ENCODE data around the gene MMP24.
"Not testable (repeated sequence)": the region's sequence is repeated elsewhere in the genome, so short reads cannot be mapped to it uniquely, and the experiment has no call there.

MMP24 gene

DNA sequence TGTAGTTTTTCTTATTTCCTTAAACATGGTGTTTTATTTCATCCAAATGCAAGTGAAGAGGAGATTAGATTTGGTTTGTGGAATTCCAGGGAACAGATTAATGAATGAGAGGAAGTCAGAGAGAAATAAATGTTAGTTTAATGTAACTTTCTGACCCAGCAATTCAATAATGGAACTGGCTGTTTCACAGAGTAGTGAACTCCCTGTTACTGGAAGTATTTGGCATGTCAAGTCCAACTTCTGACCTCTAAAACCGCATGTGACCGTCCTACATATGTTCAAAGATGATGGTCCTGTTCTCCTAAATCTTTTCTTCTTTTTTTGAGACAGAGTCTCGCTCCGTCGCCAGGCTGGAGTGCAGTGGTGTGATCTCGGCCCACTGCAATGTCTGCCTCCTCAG, 35.9 kb upstream of the MMP24 start:
- TF ChIP-seq, protein P1, sequence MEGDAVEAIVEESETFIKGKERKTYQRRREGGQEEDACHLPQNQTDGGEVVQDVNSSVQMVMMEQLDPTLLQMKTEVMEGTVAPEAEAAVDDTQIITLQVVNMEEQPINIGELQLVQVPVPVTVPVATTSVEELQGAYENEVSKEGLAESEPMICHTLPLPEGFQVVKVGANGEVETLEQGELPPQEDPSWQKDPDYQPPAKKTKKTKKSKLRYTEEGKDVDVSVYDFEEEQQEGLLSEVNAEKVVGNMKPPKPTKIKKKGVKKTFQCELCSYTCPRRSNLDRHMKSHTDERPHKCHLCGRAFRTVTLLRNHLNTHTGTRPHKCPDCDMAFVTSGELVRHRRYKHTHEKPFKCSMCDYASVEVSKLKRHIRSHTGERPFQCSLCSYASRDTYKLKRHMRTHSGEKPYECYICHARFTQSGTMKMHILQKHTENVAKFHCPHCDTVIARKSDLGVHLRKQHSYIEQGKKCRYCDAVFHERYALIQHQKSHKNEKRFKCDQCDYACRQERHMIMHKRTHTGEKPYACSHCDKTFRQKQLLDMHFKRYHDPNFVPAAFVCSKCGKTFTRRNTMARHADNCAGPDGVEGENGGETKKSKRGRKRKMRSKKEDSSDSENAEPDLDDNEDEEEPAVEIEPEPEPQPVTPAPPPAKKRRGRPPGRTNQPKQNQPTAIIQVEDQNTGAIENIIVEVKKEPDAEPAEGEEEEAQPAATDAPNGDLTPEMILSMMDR (IDR thresholded peaks at IDR 0.05; ENCODE audit: low read depth, low read length, missing control alignments): no peak
- in situ Hi-C loops (cut with HindIII; ENCODE audit: low sequenced_read_pairs): loop anchor here (5.0 kb wide), 2 partner anchors 67 to 73 kb away; no protein-coding TSS in a partner anchor

DNA sequence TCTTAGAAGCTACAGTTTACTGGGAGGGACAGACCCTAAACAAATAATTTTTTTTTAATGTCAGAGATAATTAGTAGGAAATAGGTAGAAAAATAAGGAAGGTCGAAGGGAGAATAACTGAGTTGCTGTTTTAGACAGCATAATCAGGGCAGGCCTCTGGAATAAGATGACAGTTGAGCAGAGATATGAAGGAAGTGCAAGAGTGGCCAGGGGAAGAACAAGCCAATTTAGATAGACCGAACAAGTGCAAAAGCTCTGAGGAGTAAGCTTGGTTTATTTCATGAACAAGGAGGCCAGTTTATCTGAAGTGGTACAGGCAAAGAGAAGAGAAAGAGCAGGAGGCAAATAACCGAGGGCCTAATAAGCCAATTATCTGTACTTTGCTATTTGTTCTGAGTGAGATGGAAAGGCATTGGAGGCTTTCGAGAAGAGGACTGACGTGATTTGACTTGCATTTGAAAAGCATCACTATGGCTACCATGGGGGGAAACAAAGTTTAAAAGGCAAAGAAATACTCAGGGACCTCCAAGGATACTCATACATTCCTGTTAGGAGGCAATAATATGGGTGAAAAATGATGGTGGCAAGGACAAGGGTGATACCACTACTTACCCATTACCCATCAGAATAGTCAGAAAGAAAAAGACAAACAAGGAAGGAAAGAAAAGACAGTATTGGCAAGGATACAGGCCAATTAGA, 34.9 kb upstream of the MMP24 start:
- TF ChIP-seq, protein P1 (IDR thresholded peaks at IDR 0.05; ENCODE audit: low read depth, low read length, missing control alignments): no peak
- no peak overlapping the region for H3K4me3 ChIP-seq (ENCODE audit: low read depth, low read length)
- no peak for DNase-seq (ENCODE audit: low read depth)
- in situ Hi-C loops (cut with HindIII; ENCODE audit: low sequenced_read_pairs): loop anchor here (5.0 kb wide), 2 partner anchors 66 to 74 kb away; no protein-coding TSS in a partner anchor

More for the DNA sequence above, 35.9 kb upstream of the MMP24 start:
- DNase-seq (ENCODE audit: low read depth): no peak
- H3K4me3 ChIP-seq (ENCODE audit: low read depth, low read length): no peak overlapping the region

DNA sequence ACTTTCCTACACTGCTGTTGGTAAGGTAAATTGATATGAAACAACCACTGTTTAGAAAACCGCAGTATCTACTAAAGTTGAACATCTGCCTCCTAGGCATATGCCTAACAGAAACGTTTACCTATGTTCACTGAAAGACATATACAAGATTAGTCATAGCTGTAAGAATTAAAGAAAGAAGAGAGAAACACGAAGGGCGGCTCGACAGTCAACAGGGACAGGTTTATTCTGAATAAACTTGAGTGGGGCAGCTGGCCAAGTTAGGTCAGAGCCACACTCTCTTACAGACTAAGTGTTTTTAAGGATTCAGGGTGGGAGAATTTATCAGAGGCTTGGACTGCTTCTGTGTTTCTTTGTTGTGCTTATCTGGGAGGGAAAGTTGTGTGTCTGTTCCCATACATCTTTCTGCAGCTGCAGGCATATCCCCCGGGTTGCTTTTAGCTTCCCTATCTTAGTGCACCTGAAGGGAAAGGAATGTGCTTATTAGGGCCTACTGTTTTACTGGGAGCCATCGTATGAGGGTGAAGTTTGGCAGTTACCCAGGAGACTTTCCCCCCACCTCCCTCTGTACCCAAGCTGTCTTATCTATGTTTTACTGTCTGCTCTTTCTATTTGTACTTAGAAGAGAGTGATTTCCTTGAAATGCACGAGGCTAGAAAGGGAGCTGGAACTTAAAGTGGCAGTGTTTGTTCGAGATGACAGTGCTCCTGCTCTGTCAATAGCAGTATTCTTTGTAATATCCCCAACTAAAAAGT, 34.2 kb upstream of the MMP24 start:
- TF ChIP-seq, protein P1 (IDR thresholded peaks at IDR 0.05; ENCODE audit: low read depth, low read length, missing control alignments): no peak
- no peak overlapping the region for H3K4me3 ChIP-seq (ENCODE audit: low read depth, low read length)
- in situ Hi-C loops (cut with HindIII; ENCODE audit: low sequenced_read_pairs): loop anchor here (5.0 kb wide), 2 partner anchors 65 to 75 kb away; no protein-coding TSS in a partner anchor
- DNase-seq (ENCODE audit: low read depth): no peak

DNA sequence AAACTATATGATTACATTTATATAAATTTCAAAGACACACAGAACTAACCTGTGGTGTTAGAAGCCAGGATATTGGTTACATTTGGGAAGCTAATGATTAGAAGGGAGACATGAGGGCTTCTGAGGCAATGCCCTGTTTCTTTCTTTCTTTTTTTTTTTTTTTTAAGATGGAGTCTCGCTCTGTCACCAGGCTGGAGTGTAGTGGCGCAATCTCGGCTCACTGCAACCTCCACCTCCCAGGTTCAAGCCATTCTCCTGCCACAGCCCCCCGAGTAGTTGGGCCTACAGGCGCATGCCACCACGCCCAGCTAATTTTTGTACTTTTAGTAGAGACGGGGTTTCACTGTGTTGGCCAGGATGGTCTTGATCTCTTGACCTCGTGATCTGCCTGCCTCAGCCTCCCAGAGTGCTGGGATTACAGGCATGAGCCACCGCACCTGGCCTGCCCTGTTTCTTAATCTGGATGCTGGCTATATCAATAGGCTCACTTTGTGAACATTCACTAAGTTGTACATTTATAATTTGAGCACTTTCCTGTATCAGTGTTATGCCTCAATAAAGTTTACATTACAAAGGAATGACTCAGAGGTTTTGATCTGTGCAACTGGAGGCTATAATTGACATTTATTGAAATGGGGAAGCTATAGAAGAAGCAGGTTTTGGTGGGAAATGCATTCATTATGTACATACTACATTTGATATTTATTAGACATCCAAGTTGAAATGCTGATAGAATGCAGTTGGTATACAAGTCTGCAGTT, 33.3 kb upstream of the MMP24 start:
- not testable (repeated sequence) for DNase-seq (ENCODE audit: low read depth); H3K4me3 ChIP-seq (ENCODE audit: low read depth, low read length)
- in situ Hi-C loops (cut with HindIII; ENCODE audit: low sequenced_read_pairs): loop anchor here (5.0 kb wide), 2 partner anchors 64 to 76 kb away; no protein-coding TSS in a partner anchor

DNA sequence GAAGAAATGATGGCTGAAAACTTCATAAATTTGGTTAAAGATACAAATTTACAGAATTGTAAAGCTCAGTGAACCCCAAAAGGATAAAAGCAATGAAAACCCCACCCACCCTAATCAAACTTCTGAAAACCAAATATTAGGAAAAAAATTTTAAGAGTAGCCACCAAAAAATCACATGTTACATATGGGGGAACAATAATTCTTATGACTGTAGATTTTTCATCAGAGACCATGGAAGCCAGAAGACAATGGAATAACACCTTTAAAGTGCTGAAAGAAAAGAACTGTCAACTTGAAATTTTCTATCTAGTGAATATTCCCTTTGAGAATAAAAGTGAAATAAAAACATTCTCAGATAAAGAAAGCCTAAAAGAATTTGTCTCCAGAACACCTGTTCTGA, 30.2 kb upstream of the MMP24 start:
- DNase-seq (ENCODE audit: low read depth): no peak
- TF ChIP-seq, protein P1 (IDR thresholded peaks at IDR 0.05; ENCODE audit: low read depth, low read length, missing control alignments): no peak
- in situ Hi-C loops (cut with HindIII; ENCODE audit: low sequenced_read_pairs): no loop called here
- no peak overlapping the region for H3K4me3 ChIP-seq (ENCODE audit: low read depth, low read length)

DNA sequence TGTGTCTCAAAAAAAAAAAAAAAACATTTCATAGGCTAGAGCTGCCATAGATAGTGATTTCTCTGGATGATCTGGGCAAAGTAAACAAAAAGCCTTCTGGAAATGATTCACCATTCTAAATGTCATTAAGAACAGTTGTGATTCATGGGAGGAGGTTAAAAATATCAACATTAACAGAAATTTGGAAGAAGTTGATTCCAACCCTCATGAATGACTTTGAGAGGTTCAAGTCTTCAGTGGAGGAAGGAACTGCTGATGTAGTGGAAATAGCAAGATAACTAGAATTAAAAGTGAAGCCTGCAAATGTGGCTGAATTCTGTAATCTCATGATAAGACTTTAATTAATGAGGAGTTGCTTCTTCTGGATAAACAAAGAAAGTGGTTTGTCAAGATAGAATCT, 26.8 kb upstream of the MMP24 start:
- H3K4me3 ChIP-seq (ENCODE audit: low read depth, low read length): no peak overlapping the region
- DNase-seq (ENCODE audit: low read depth): no peak
- TF ChIP-seq, protein P1 (IDR thresholded peaks at IDR 0.05; ENCODE audit: low read depth, low read length, missing control alignments): no peak
- in situ Hi-C loops (cut with HindIII; ENCODE audit: low sequenced_read_pairs): no loop called here

Data from astrocyte of the cerebellum (primary cell).